ENCODE measurements around the gene FADS3. TPM values are rescaled to one million over a fixed set of nuclear protein-coding genes. Genes with fewer than 3 reads are reported as not detected.

The FADS3 gene
- total and polyA plus RNA-seq, 2 donors (not counting 3 experiments of a cell fraction or from before 2014, with no cell fraction given) = 216 to 346 TPM

DNA sequence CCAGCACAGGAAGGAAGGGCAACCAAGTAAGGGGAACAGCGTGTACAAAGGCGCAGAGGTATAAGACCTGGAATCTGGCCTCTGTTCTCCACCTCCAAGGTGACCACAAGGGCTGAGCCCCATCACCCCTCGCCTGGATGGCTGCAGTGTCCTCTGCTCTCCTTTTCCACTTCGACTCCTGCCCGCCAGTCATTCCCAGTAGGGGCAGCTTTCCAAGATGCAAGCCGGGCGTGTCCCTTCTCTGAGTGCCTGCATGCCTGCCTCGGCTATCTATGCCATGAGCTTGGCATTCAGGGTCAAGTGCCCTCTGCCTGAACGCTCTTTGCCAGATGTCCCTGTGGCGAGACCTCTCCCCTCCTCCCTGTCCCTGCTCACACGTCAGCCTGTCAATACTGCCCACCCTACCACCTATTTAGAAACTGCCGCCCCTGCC, 17.0 kb downstream of the FADS3 start:
- Histone ChIP-seq H3K9me3 (replicated peaks; ENCODE audit: control insufficient read depth, insufficient read depth, low read length) (no peaks in the 10 kb centered on the region), H3K9ac (replicated peaks; ENCODE audit: extremely low read depth, insufficient read depth, low read length) (no peak overlapping the region), H3K36me3 (ENCODE audit: control insufficient read depth in 2 of 2, extremely low read depth in 1 of 2, insufficient read depth in 2 of 2, low read length in 2 of 2) (peaks cover 7 to 24% of the 10 kb centered on the region in 2 experiments), H3K4me2 (ENCODE audit: insufficient read depth, low read length) (no peak overlapping the region), H3K27ac (ENCODE audit: insufficient read depth, low read depth, low read length) (no peak overlapping the region), H3K79me2 (ENCODE audit: control insufficient read depth, insufficient read depth, low read length) (no peaks in the 10 kb centered on the region), H3K4me3 (replicated peaks in 1 of 3; ENCODE audit: insufficient read depth in 1 of 3, low read depth in 1 of 3, low read length in 3 of 3) (no peak overlapping the region), H4K20me1 (replicated peaks; ENCODE audit: control insufficient read depth, extremely low read depth, insufficient read depth, low read length) (no peaks in the 10 kb centered on the region), H2AFZ (ENCODE audit: low read depth, low read length) (no peak overlapping the region), H3K27me3 (ENCODE audit: control insufficient read depth in 2 of 2, insufficient read depth in 2 of 2, low read length in 2 of 2) (no peaks in the 10 kb centered on the region), H3K9me1 (replicated peaks; ENCODE audit: control insufficient read depth, extremely low read depth, insufficient read depth, low read length) (no peaks in the 10 kb centered on the region), H3K4me1 (ENCODE audit: control insufficient read depth, extremely low read depth, insufficient read depth, low read length) (peaks cover 12% of the 10 kb centered on the region)
- TF ChIP-seq JUN (IDR thresholded peaks at IDR 0.05; ENCODE audit: borderline replicate concordance, insufficient read depth, insufficient read length, low read depth) (no peak), EZH2 (IDR thresholded peaks at IDR 0.05; ENCODE audit: borderline replicate concordance, low read depth, low read length, severe bottlenecking) (no peak), POLR2A (IDR thresholded peaks at IDR 0.05; ENCODE audit: low read depth, low read length) (no peak), MYC (IDR thresholded peaks at IDR 0.05; ENCODE audit: low read depth, low read length) (no peak), CTCF (IDR thresholded peaks at IDR 0.05; ENCODE audit: extremely low read depth in 1 of 2, insufficient read depth in 1 of 2, low read depth in 1 of 2, low read length in 2 of 2) (no peak), FOS (IDR thresholded peaks at IDR 0.05; ENCODE audit: borderline replicate concordance, insufficient read depth, low read length) (no peak)
- intact Hi-C loops (cut with micrococcal nuclease) (no loop called here), dilution Hi-C loops (cut with MboI; ENCODE audit: extremely low pct_ligation_motif_present, low sequenced_read_pairs) (no loop called here)
- no peak for FAIRE-seq
- BruUV-seq (replicated peaks) = no TSS peak
- CTCF ChIA-PET = interaction anchor here (0.8 to 6.6 kb wide), 9 partner anchors 10 to 233 kb away, joined by 3 to 127 read pairs (median 10); no protein-coding TSS in a partner anchor
- DNase-seq (ENCODE audit: low read depth, low spot score) = no peak
- POLR2A ChIA-PET = interaction anchor here (0.7 kb wide), 1 partner anchor 8 kb away, joined by 8 read pairs; no protein-coding TSS in a partner anchor
